ENCODE data around the gene GK. TPM values are rescaled to one million over a fixed set of nuclear protein-coding genes. Genes with fewer than 3 reads are reported as not detected.

Gene GK
- total and polyA plus RNA-seq, 9 of the 15 experiments (the other 6 are each of a cell fraction or from before 2014, with no cell fraction given), result 8.0 to 15.7 (median 12.4) TPM

- peak; percentile 49; the same call in 1 of the 2 replicates for TF ChIP-seq ATF1 (CRISPR knock-in tag; IDR thresholded peaks at IDR 0.05)
- TF ChIP-seq ATF1 (tag; IDR thresholded peaks at IDR 0.05), result peak; percentile 86
- TF ChIP-seq, protein P1, sequence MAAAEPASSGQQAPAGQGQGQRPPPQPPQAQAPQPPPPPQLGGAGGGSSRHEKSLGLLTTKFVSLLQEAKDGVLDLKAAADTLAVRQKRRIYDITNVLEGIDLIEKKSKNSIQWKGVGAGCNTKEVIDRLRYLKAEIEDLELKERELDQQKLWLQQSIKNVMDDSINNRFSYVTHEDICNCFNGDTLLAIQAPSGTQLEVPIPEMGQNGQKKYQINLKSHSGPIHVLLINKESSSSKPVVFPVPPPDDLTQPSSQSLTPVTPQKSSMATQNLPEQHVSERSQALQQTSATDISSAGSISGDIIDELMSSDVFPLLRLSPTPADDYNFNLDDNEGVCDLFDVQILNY (CRISPR knock-in tag; IDR thresholded peaks at IDR 0.05), result no peak
- TF ChIP-seq ARHGAP35 (IDR thresholded peaks at IDR 0.05; ENCODE audit: partially characterized antibody), result no peak
- no peak for TF ChIP-seq SREBF2 (CRISPR knock-in tag; IDR thresholded peaks at IDR 0.05)
- no peak for TF ChIP-seq DDX20 (tag; IDR thresholded peaks at IDR 0.05; ENCODE audit: low read depth)
- TF ChIP-seq SMAD1 (IDR thresholded peaks at IDR 0.05; ENCODE audit: low read depth, low read length, partially characterized antibody), result peak; percentile 30
- no peak for TF ChIP-seq PATZ1 (CRISPR knock-in tag; IDR thresholded peaks at IDR 0.05; ENCODE audit: borderline replicate concordance)
- TF ChIP-seq NFATC3 (IDR thresholded peaks at IDR 0.05), result no peak
- TF ChIP-seq ZNF143 (CRISPR knock-in tag; IDR thresholded peaks at IDR 0.05), result no peak
- TF ChIP-seq SIN3A (IDR thresholded peaks at IDR 0.05; ENCODE audit: borderline replicate concordance in 2 of 2, control insufficient read depth in 1 of 2, low read depth in 2 of 2, low read length in 2 of 2), result peak in 1 of 2 experiments; percentile 38; a peak in 1 of 4 replicates
- TF ChIP-seq POLR3A (IDR thresholded peaks at IDR 0.05; ENCODE audit: borderline replicate concordance, extremely low read depth, insufficient read depth, insufficient read length), result no peak
- TF ChIP-seq GTF2F1 (IDR thresholded peaks at IDR 0.05; ENCODE audit: low read depth, low read length), result no peak
- no peak for TF ChIP-seq MXD1 (CRISPR knock-in tag; IDR thresholded peaks at IDR 0.05; ENCODE audit: borderline replicate concordance, poor library complexity, severe bottlenecking)
- TF ChIP-seq HSF4 (CRISPR knock-in tag; IDR thresholded peaks at IDR 0.05; ENCODE audit: borderline replicate concordance), result no peak
- TF ChIP-seq PTTG1 (tag; IDR thresholded peaks at IDR 0.05; ENCODE audit: low read depth), result no peak
- no peak for TF ChIP-seq ZNF133 (CRISPR knock-in tag; IDR thresholded peaks at IDR 0.05)
- TF ChIP-seq PHB (CRISPR knock-in tag; IDR thresholded peaks at IDR 0.05), result no peak
- TF ChIP-seq ZMIZ1 (IDR thresholded peaks at IDR 0.05; ENCODE audit: low read depth in 2 of 2, low read length in 2 of 2), result no peak
- TF ChIP-seq ZKSCAN1 (IDR thresholded peaks at IDR 0.05; ENCODE audit: low read depth, low read length), result no peak
- no peak for TF ChIP-seq TCFL5 (CRISPR knock-in tag; conservative IDR thresholded peaks at IDR 0.05)
These were observed 452 bp upstream of the GK start (continued) for GRCh38 chrX:30652527-30653414.

Measured in K562 (cell line).